ENCODE data around the gene FHIP1A. TPM values are rescaled to one million over a fixed set of nuclear protein-coding genes. Genes with fewer than 3 reads are reported as not detected.

Gene FHIP1A
- total and polyA plus RNA-seq, 2 of the 13 experiments (the other 11 are each of a cell fraction or from before 2014, with no cell fraction given) = 4.1 to 6.2 TPM

DNA sequence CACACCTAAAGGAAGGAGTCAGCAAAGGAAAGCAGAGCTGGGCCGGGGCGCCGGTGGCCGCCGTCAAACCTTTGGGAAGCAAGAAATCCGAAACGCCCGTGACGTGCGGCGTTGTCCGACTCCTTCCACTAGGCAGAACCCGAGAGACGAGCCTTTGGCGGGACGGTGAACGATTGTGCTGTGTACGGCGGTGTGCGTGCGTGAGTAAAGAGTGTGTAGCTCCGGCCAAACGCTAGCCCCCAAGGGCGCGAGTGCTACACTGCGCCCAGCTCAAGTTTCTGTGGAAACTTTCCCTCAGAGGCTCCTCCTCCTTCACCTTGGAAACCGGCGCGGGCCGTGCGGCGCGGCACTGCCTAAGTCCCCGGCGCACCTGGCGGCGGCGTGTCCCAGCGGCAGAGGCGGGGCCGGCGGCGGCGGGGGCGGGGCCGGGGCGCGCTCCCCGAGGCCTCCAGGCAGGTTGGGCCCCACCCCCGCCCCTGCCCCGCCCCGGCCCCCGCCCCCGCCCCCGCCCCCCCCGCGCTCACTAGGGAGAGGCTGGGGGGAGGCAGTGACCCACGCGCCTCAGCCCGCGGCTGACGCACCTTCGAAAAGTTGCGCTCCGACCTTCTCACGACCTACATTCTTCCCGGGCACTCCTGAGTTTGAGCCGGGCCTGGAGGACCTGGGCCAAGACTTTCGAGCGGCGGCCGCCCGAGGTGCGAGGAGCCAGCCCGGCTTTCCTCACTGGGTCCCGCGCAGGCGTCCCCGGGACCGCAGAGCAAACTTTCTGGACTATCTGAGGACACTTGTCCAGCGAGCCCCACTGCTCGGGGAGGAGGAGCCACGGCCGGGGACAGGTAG, at the start of gene FHIP1A (continued):
- peak; percentile 30; the same call in 1 of the 2 replicates for TF ChIP-seq ELF3 (CRISPR knock-in tag; IDR thresholded peaks at IDR 0.05)
- no peak for TF ChIP-seq SP140L (CRISPR knock-in tag; IDR thresholded peaks at IDR 0.05; ENCODE audit: borderline replicate concordance)
- TF ChIP-seq JDP2 (CRISPR knock-in tag; IDR thresholded peaks at IDR 0.05; ENCODE audit: borderline replicate concordance) = no peak
- peak in 1 of 2 experiments; percentile 20; a peak in 1 of 4 replicates for TF ChIP-seq KLF16 (CRISPR knock-in tag; IDR thresholded peaks at IDR 0.05)
- no peak for TF ChIP-seq FOXA1 (IDR thresholded peaks at IDR 0.05)
- peak; percentile 42; the same call in 1 of the 2 replicates for TF ChIP-seq FOXA1 (CRISPR knock-in tag; IDR thresholded peaks at IDR 0.05)
- no peak for TF ChIP-seq HMGXB3 (CRISPR knock-in tag; IDR thresholded peaks at IDR 0.05; ENCODE audit: borderline replicate concordance)
- TF ChIP-seq HOXA7 (CRISPR knock-in tag; IDR thresholded peaks at IDR 0.05) = no peak
- TF ChIP-seq ZNF589 (CRISPR knock-in tag; conservative IDR thresholded peaks at IDR 0.05) = no peak
- TF ChIP-seq ZSCAN25 (CRISPR knock-in tag; IDR thresholded peaks at IDR 0.05) = no peak
- TF ChIP-seq, protein P1, sequence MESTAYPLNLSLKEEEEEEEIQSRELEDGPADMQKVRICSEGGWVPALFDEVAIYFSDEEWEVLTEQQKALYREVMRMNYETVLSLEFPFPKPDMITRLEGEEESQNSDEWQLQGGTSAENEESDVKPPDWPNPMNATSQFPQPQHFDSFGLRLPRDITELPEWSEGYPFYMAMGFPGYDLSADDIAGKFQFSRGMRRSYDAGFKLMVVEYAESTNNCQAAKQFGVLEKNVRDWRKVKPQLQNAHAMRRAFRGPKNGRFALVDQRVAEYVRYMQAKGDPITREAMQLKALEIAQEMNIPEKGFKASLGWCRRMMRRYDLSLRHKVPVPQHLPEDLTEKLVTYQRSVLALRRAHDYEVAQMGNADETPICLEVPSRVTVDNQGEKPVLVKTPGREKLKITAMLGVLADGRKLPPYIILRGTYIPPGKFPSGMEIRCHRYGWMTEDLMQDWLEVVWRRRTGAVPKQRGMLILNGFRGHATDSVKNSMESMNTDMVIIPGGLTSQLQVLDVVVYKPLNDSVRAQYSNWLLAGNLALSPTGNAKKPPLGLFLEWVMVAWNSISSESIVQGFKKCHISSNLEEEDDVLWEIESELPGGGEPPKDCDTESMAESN (CRISPR knock-in tag; conservative IDR thresholded peaks at IDR 0.05) = no peak
- no peak for TF ChIP-seq MTA3 (CRISPR knock-in tag; IDR thresholded peaks at IDR 0.05)
- no peak for TF ChIP-seq ZSCAN22 (CRISPR knock-in tag; IDR thresholded peaks at IDR 0.05)
- TF ChIP-seq ZNF263 (CRISPR knock-in tag; IDR thresholded peaks at IDR 0.05) = peak; percentile 47; the same call in 1 of the 2 replicates
- TF ChIP-seq JUN (CRISPR knock-in tag; IDR thresholded peaks at IDR 0.05) = no peak
- TF ChIP-seq ZNF672 (CRISPR knock-in tag; IDR thresholded peaks at IDR 0.05) = no peak
- TF ChIP-seq, protein P2, sequence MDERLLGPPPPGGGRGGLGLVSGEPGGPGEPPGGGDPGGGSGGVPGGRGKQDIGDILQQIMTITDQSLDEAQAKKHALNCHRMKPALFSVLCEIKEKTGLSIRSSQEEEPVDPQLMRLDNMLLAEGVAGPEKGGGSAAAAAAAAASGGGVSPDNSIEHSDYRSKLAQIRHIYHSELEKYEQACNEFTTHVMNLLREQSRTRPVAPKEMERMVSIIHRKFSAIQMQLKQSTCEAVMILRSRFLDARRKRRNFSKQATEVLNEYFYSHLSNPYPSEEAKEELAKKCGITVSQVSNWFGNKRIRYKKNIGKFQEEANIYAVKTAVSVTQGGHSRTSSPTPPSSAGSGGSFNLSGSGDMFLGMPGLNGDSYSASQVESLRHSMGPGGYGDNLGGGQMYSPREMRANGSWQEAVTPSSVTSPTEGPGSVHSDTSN (CRISPR knock-in tag; IDR thresholded peaks at IDR 0.05) = no peak
- TF ChIP-seq PBX3 (CRISPR knock-in tag; IDR thresholded peaks at IDR 0.05; ENCODE audit: borderline replicate concordance) = no peak

Measured in HepG2 (cell line).